Endothelial cell (in vitro differentiated cells): ENCODE data around the gene RNF220. TPM values are rescaled to one million over a fixed set of nuclear protein-coding genes. Genes with fewer than 3 reads are reported as not detected.

ENCODE experiments used
- DNase-seq: peaks from one replicate; pipeline ENCODE4 v3.0.0; 2021; ENCODE audit warnings: low spot score
- H3K27ac Mint-ChIP-seq: one replicate; pipeline ENCODE4 v1.8.0; 2021; ENCODE audit warnings: mixed read lengths, inconsistent platforms; ENCODE audit not compliant: unreplicated experiment
- H3K27me3 Mint-ChIP-seq: one replicate; pipeline ENCODE4 v1.8.0; 2021; ENCODE audit warnings: mild to moderate bottlenecking, moderate library complexity, mixed read lengths, inconsistent platforms; ENCODE audit not compliant: unreplicated experiment
- H3K36me3 Mint-ChIP-seq: one replicate; pipeline ENCODE4 v1.8.0; 2021; ENCODE audit warnings: mild to moderate bottlenecking, low read depth, mixed read lengths, inconsistent platforms; ENCODE audit not compliant: unreplicated experiment
- H3K4me1 Mint-ChIP-seq: one replicate; pipeline ENCODE4 v1.8.0; 2021; ENCODE audit warnings: mild to moderate bottlenecking, mixed read lengths, inconsistent platforms; ENCODE audit not compliant: unreplicated experiment
- H3K4me3 Mint-ChIP-seq: one replicate; pipeline ENCODE4 v1.8.0; 2021; ENCODE audit warnings: mild to moderate bottlenecking, mixed read lengths, inconsistent platforms; ENCODE audit not compliant: unreplicated experiment
- H3K9me3 Mint-ChIP-seq: one replicate; pipeline ENCODE4 v1.8.0; 2021; ENCODE audit warnings: mixed read lengths, inconsistent platforms; ENCODE audit not compliant: unreplicated experiment
- total RNA-seq: library from RNA; stranded (reverse); fragmentation: NEBNext Ultra II Directional; extraction: Animal tissue kit (Norgen Biotek cat#: 25700); gene quantifications from one replicate; pipeline ENCODE4 v1.2.1, GENCODE V29; 2021; ENCODE audit not compliant: unreplicated experiment
- TF ChIP-seq, protein P1 (sequence below): fragments of 200-600 bp; sonication (generic); IDR thresholded peaks from one replicate; pipeline ENCODE4 v1.5.0; 2021; ENCODE audit warnings: antibody characterized with exemption; ENCODE audit not compliant: unreplicated experiment

The RNF220 gene
- total RNA-seq, 1 donor from 2014 or later, result 87.5 TPM

DNA sequence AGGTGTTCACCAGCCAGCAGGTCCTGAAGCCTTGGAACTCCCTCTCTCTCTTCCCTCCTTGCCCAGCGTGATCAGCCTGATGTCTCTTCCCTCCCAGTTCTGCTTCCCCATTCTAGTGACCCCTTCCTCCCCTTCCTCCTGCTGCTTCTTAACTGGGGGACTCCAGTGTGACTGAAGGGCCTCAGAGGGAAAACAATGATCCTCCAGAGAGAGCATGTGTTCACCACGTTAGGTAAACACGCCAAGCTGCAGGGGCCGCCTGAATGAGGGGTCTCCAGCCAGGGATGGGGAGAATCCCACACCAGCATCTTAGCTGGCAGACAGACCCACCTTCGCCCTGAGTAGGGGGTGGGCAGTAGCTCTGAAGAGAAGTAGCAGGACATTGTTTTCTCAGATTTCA, 144.5 kb downstream of the RNF220 start:
- Mint-ChIP-seq H3K9me3 (no peaks in the 10 kb centered on the region), H3K4me1 (peaks cover 11% of the 10 kb centered on the region), H3K4me3 (no peak overlapping the region), H3K27ac (no peak overlapping the region), H3K36me3 (peaks cover 10% of the 10 kb centered on the region), H3K27me3 (peaks cover 5% of the 10 kb centered on the region)
- TF ChIP-seq, protein P1, sequence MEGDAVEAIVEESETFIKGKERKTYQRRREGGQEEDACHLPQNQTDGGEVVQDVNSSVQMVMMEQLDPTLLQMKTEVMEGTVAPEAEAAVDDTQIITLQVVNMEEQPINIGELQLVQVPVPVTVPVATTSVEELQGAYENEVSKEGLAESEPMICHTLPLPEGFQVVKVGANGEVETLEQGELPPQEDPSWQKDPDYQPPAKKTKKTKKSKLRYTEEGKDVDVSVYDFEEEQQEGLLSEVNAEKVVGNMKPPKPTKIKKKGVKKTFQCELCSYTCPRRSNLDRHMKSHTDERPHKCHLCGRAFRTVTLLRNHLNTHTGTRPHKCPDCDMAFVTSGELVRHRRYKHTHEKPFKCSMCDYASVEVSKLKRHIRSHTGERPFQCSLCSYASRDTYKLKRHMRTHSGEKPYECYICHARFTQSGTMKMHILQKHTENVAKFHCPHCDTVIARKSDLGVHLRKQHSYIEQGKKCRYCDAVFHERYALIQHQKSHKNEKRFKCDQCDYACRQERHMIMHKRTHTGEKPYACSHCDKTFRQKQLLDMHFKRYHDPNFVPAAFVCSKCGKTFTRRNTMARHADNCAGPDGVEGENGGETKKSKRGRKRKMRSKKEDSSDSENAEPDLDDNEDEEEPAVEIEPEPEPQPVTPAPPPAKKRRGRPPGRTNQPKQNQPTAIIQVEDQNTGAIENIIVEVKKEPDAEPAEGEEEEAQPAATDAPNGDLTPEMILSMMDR, result no peak
- no peak for DNase-seq

DNA sequence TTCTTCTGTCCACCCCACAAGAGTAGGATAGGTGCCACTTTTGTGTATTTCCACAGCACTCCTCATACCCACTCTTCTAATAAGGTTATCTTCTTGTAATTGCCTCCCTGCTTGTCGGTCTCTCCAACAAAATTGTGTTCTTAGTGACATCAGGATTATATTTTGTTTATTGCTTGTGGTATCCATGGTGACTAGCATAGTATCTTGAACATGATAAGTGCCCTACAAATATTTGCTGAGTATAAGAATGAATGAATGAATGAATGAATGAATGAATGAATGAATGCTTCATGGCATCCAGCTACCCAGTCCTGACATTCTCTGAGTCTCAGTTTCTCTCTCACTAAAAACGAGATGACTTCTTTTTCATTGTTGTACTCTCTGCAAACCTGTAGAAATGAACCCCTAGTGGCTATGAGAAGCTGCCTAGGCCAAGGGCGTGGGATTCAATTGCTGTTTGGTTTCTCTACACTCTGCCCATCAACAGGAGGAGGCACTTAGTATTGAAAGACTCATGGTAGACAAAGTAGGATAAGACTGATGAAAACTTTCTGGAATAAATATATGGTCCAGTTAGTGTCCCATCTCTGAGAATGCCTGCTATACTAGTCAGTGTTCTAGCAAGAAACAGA, 148.2 kb downstream of the RNF220 start:
- peaks cover 3% of the 10 kb centered on the region for H3K27me3 Mint-ChIP-seq
- DNase-seq, result no peak
- TF ChIP-seq, protein P1, result no peak
- H3K4me3 Mint-ChIP-seq, result no peak overlapping the region
- H3K27ac Mint-ChIP-seq, result peak overlapping the region; percentile 34
- H3K4me1 Mint-ChIP-seq, result peaks cover 28% of the 10 kb centered on the region
- no peaks in the 10 kb centered on the region for H3K9me3 Mint-ChIP-seq
- H3K36me3 Mint-ChIP-seq, result peaks cover 3% of the 10 kb centered on the region

DNA sequence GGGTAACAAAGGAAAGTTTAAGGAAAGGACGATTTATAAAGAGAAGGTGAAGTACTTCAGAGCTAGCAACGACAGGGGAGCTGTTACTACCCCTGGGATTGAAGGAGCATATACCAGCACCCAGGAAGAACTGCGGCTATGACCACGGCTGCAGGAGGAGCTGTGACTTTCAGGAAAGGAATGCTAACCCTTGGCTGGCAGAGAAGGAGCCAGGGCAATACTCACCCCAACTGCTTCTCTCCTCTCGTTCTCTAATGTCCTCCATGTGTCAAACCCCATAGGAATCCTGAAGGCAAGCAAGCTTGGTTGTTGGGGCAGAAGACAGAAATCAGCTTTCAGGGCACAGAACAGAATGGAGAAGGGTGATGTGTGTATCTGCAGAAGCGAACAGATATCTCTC, 148.7 kb downstream of the RNF220 start:
- peaks cover 1% of the 10 kb centered on the region for H3K27me3 Mint-ChIP-seq
- no peak for DNase-seq
- TF ChIP-seq, protein P1, result no peak

DNA sequence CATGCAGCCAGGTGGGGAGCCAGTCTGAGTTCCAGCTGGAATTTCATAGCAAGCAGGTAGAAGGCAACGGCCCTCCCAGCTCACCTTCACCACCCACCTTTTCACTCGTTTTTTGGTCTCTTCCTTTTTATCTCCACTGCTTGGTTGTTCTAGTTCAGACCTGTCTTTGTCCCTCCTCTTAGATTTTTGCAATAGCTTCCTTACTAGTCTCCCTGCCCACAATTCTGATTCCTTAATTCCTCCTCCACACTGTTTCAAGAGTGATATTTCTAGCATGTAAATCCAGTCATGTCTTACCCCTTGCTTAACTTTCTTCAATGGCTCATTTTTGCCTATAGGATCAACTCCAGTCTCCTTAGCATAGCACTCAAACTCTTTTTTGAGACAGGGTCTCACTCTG, 149.7 kb downstream of the RNF220 start:
- peaks cover 38% of the 10 kb centered on the region for H3K4me1 Mint-ChIP-seq
- peaks cover 1% of the 10 kb centered on the region for H3K27me3 Mint-ChIP-seq
- H3K9me3 Mint-ChIP-seq, result no peaks in the 10 kb centered on the region
- TF ChIP-seq, protein P1, result no peak
- H3K36me3 Mint-ChIP-seq, result peaks cover 3% of the 10 kb centered on the region
- no peak overlapping the region for H3K4me3 Mint-ChIP-seq
- DNase-seq, result no peak
- H3K27ac Mint-ChIP-seq, result no peak overlapping the region

More for the DNA sequence above, 148.7 kb downstream of the RNF220 start:
- H3K27ac Mint-ChIP-seq, result no peak overlapping the region
- peaks cover 3% of the 10 kb centered on the region for H3K36me3 Mint-ChIP-seq
- H3K4me3 Mint-ChIP-seq, result no peak overlapping the region
- no peaks in the 10 kb centered on the region for H3K9me3 Mint-ChIP-seq
- H3K4me1 Mint-ChIP-seq, result peaks cover 33% of the 10 kb centered on the region

DNA sequence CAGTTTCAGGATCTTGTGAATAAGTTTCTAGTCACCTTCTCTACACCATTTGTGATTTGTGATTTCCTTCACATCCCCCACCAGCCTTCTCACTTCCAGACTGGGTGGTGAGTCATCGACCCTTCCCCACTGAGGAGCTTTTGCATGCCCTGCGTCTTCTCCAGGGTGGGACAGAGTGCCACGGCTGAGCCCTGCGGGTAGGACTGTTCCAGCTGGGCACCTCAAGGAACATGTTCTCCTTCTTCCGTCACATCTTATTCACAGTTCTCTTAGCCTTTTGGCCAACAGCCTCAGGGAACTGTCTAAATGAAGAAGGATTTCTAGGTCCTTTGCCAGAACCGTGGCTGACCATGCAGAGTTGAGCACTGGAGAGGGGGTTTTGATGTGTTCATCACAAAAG, 152.7 kb downstream of the RNF220 start:
- H3K4me3 Mint-ChIP-seq, result no peak overlapping the region
- DNase-seq, result no peak
- TF ChIP-seq, protein P1, result no peak
- peaks cover 2% of the 10 kb centered on the region for H3K27me3 Mint-ChIP-seq
- H3K27ac Mint-ChIP-seq, result peak overlapping the region; percentile 45
- H3K36me3 Mint-ChIP-seq, result peaks cover 3% of the 10 kb centered on the region
- H3K9me3 Mint-ChIP-seq, result no peaks in the 10 kb centered on the region
- H3K4me1 Mint-ChIP-seq, result peaks cover 37% of the 10 kb centered on the region
